ENCODE measurements around the gene FAM163B.

DNA sequence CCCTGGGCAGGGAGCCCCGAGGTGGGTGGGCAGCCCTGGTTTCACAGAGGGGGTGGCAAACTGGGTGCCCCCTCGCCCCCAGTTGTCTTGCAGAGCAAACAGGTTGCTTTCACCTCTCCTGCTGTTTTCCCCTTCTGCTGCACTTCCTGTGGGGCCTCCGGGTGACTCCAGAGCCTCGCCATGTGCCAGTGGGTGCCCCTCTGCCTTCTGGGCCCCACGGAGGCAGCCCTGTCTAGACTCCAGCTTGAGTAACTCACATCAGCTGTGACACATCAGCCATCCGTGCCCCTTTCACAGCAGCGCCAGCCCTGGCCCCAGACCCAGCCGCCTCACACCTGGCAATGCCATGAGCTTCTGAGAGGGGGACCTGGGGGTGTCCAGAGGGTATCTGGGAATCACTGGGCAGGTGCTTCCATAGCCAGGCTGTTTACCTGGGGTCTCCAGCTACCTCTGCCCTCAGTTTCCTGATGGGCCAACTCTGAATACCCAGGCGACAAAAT lies 37.7 kb downstream of the FAM163B start:
- TF ChIP-seq GATA3 (IDR thresholded peaks at IDR 0.05; ENCODE audit: low read depth, low read length) (no peak), GATA2 (IDR thresholded peaks at IDR 0.05; ENCODE audit: low read depth, low read length) (no peak)
